Ishikawa (cell line): ENCODE measurements around the gene TNFRSF8.
A peak's percentile ranks its signal among the peaks of the same experiment; 100 is the strongest.

ENCODE experiments used
- CEBPB ChIP-seq: IDR thresholded peaks from 2 replicates; pipeline ENCODE4 v1.6.1; 2012
- CREB1 ChIP-seq: IDR thresholded peaks from 2 replicates; pipeline ENCODE4 v1.6.1; 2012; ENCODE audit warnings: low read depth
- EGR1 ChIP-seq: IDR thresholded peaks from 2 replicates; pipeline ENCODE4 v1.6.1; 2012
- EP300 ChIP-seq: IDR thresholded peaks from 2 replicates; pipeline ENCODE4 v1.6.1; 2012; ENCODE audit warnings: borderline replicate concordance
- FOXM1 ChIP-seq: IDR thresholded peaks from 2 replicates; pipeline ENCODE4 v1.6.1; 2012; ENCODE audit warnings: low read depth, borderline replicate concordance
- NFIC ChIP-seq: IDR thresholded peaks from 2 replicates; pipeline ENCODE4 v1.6.1; 2012
- RAD21 ChIP-seq: IDR thresholded peaks from 2 replicates; pipeline ENCODE4 v1.6.1; 2012; ENCODE audit warnings: low read depth
- TAF1 ChIP-seq: IDR thresholded peaks from 2 replicates; pipeline ENCODE4 v1.6.1; 2012; ENCODE audit warnings: low read depth, mild to moderate bottlenecking
- TCF12 ChIP-seq: IDR thresholded peaks from 2 replicates; pipeline ENCODE4 v1.6.1; 2012; ENCODE audit warnings: low read depth
- TEAD4 ChIP-seq: IDR thresholded peaks from 2 replicates; pipeline ENCODE4 v1.6.1; 2012
- YY1 ChIP-seq: IDR thresholded peaks from 2 replicates; pipeline ENCODE4 v1.6.1; 2012; ENCODE audit warnings: low read depth
- ZBTB7A ChIP-seq: IDR thresholded peaks from 2 replicates; pipeline ENCODE4 v1.6.1; 2012; ENCODE audit warnings: low read depth
- TF ChIP-seq, protein P1 (sequence below): IDR thresholded peaks from 2 replicates; pipeline ENCODE4 v1.6.1; 2012
- TF ChIP-seq, protein P2 (sequence below): IDR thresholded peaks from 2 replicates; pipeline ENCODE4 v1.6.1; 2012
- TF ChIP-seq, protein P3 (sequence below): IDR thresholded peaks from 2 replicates; pipeline ENCODE4 v1.6.1; 2012; ENCODE audit warnings: low read depth, mild to moderate bottlenecking

The TNFRSF8 gene

GRCh38 chr1:12124693-12125421 lies 61.8 kb downstream of the TNFRSF8 start:
- TF ChIP-seq YY1: no peak
- TF ChIP-seq RAD21: peak; percentile 99

- TF ChIP-seq, protein P1, sequence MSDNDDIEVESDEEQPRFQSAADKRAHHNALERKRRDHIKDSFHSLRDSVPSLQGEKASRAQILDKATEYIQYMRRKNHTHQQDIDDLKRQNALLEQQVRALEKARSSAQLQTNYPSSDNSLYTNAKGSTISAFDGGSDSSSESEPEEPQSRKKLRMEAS: no peak
- no peak for TF ChIP-seq CEBPB
- no peak for TF ChIP-seq NFIC
- no peak for TF ChIP-seq TCF12
- TF ChIP-seq RAD21: no peak
- TF ChIP-seq EP300: no peak
- TF ChIP-seq CREB1: no peak
- TF ChIP-seq ZBTB7A: no peak
- TF ChIP-seq EGR1: no peak
- TF ChIP-seq TEAD4: no peak
- no peak for TF ChIP-seq TAF1
- TF ChIP-seq, protein P2, sequence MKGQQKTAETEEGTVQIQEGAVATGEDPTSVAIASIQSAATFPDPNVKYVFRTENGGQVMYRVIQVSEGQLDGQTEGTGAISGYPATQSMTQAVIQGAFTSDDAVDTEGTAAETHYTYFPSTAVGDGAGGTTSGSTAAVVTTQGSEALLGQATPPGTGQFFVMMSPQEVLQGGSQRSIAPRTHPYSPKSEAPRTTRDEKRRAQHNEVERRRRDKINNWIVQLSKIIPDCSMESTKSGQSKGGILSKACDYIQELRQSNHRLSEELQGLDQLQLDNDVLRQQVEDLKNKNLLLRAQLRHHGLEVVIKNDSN: no peak
- TF ChIP-seq FOXM1: no peak
- TF ChIP-seq YY1: no peak
These were observed 62.6 kb downstream of the TNFRSF8 start for GRCh38 chr1:12125422-12126355.

- no peak for TF ChIP-seq EGR1
- no peak for TF ChIP-seq CEBPB
These were observed 63.7 kb downstream of the TNFRSF8 start for GRCh38 chr1:12126781-12127180.

- TF ChIP-seq RAD21: no peak
- TF ChIP-seq, protein P2: no peak
These were observed 64.2 kb downstream of the TNFRSF8 start for GRCh38 chr1:12127206-12127810.

DNA sequence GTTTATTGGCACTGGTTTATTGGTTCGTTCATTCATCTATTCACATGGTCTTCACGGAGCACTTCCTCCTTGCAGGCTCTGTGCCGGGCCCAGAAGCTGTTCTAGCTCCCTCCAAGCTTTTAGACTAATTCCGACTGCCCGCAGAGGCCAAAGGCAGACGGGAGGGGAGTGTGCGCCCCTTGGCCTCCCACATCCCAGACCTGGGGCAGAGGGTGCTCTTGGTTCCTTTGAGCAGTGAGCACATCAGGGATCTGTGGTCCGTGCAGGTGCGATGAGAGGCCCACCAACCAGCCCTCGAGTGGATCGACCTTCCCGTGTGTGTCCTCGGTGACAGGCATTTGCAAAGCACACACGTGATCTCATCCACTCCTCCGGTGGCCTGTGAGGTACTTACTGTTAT lies 65.0 kb downstream of the TNFRSF8 start:
- TF ChIP-seq TAF1: no peak
- TF ChIP-seq YY1: no peak
- no peak for TF ChIP-seq CEBPB
- no peak for TF ChIP-seq EP300
- TF ChIP-seq, protein P2: no peak
- no peak for TF ChIP-seq RAD21
- TF ChIP-seq, protein P3, sequence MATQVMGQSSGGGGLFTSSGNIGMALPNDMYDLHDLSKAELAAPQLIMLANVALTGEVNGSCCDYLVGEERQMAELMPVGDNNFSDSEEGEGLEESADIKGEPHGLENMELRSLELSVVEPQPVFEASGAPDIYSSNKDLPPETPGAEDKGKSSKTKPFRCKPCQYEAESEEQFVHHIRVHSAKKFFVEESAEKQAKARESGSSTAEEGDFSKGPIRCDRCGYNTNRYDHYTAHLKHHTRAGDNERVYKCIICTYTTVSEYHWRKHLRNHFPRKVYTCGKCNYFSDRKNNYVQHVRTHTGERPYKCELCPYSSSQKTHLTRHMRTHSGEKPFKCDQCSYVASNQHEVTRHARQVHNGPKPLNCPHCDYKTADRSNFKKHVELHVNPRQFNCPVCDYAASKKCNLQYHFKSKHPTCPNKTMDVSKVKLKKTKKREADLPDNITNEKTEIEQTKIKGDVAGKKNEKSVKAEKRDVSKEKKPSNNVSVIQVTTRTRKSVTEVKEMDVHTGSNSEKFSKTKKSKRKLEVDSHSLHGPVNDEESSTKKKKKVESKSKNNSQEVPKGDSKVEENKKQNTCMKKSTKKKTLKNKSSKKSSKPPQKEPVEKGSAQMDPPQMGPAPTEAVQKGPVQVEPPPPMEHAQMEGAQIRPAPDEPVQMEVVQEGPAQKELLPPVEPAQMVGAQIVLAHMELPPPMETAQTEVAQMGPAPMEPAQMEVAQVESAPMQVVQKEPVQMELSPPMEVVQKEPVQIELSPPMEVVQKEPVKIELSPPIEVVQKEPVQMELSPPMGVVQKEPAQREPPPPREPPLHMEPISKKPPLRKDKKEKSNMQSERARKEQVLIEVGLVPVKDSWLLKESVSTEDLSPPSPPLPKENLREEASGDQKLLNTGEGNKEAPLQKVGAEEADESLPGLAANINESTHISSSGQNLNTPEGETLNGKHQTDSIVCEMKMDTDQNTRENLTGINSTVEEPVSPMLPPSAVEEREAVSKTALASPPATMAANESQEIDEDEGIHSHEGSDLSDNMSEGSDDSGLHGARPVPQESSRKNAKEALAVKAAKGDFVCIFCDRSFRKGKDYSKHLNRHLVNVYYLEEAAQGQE: no peak
- TF ChIP-seq, protein P1: no peak
- TF ChIP-seq CREB1: no peak
- no peak for TF ChIP-seq FOXM1
- no peak for TF ChIP-seq EGR1
- no peak for TF ChIP-seq TCF12
- TF ChIP-seq NFIC: no peak
- no peak for TF ChIP-seq TEAD4
- no peak for TF ChIP-seq ZBTB7A

GRCh38 chr1:12129624-12130023 lies 66.5 kb downstream of the TNFRSF8 start:
- TF ChIP-seq RAD21: no peak
- no peak for TF ChIP-seq FOXM1
- TF ChIP-seq CEBPB: no peak
- TF ChIP-seq TAF1: no peak

DNA sequence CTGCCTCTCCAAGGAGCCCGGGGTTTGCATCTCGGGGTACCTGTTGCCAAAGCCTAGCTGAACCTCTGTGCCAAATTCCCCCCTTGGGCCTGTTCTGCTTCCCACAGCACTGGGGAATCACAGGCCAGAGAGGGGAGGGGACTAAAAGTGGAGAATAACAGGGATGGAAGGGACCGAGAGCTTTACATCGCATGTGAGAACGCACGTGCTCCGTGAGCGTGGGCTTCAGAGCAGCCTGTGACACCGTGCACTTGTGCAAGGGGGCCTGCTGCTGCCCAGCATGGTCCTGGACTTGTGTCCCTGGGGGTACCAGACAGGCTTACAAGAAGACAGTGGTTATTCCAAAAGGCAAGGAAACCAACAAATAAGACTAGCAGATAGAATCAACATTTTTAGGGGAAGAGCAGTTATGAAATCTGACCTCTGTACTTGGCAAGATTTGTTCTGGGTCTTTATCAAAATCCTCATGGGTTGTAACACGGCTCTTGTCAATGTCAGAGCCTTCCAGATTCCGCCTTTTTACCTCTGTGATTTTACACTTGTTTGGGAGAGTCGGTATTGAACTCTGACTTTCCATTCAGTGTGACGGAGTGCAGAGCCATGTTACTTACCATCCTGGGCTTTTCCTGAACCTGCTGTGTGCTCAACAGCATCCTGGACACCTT lies 67.5 kb downstream of the TNFRSF8 start:
- TF ChIP-seq RAD21 (no peak), FOXM1 (no peak)
